ENCODE data around the gene GLP2R.

GRCh38 chr17:9925457-9925856, 99.7 kb downstream of the GLP2R start:
- no peak for TF ChIP-seq CTCF (conservative IDR thresholded peaks at IDR 0.05; ENCODE audit: low read depth, low read length)
- TF ChIP-seq EZH2 (IDR thresholded peaks at IDR 0.05; ENCODE audit: borderline replicate concordance, low read depth, low read length, poor library complexity, severe bottlenecking) = no peak

Measured in A673 (cell line).